GM12891 (cell line): Measurements from ENCODE around the gene ZNF248.

Source experiments
- POLR2A ChIP-seq: IDR thresholded peaks from 2 replicates; pipeline ENCODE4 v1.6.1; 2011; ENCODE audit warnings: low read depth, low read length, control low read depth
- POLR2AphosphoS5 ChIP-seq: IDR thresholded peaks from 2 replicates; pipeline ENCODE4 v1.6.1; 2011; ENCODE audit warnings: low read depth, low read length, control low read depth

DNA sequence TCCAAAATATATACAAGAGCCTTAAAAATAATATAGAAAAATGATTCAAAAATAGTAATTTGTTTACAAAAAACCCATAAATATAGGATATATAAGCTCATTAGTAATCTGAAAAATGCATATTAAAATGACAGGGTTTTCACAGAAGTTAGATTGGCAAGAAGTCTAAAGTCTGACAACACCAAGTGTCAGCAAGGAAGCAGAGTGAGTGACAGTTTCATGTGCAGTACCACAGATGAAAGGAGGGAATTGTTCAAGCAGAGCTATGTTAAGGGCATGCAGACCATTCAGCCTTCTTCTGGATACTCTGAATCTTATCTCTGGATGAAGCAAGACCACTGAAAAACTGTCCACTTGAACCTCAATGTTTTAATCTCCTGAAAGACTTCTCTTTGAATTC is 55.9 kb downstream of the ZNF248 start:
- TF ChIP-seq POLR2A: no peak
- no peak for TF ChIP-seq POLR2AphosphoS5
